Measurements from ENCODE around the gene EBPL.

- TF ChIP-seq, protein P1, sequence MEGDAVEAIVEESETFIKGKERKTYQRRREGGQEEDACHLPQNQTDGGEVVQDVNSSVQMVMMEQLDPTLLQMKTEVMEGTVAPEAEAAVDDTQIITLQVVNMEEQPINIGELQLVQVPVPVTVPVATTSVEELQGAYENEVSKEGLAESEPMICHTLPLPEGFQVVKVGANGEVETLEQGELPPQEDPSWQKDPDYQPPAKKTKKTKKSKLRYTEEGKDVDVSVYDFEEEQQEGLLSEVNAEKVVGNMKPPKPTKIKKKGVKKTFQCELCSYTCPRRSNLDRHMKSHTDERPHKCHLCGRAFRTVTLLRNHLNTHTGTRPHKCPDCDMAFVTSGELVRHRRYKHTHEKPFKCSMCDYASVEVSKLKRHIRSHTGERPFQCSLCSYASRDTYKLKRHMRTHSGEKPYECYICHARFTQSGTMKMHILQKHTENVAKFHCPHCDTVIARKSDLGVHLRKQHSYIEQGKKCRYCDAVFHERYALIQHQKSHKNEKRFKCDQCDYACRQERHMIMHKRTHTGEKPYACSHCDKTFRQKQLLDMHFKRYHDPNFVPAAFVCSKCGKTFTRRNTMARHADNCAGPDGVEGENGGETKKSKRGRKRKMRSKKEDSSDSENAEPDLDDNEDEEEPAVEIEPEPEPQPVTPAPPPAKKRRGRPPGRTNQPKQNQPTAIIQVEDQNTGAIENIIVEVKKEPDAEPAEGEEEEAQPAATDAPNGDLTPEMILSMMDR (IDR thresholded peaks at IDR 0.05), result no peak
- TF ChIP-seq POLR2A (IDR thresholded peaks at IDR 0.05) (no peak), EP300 (IDR thresholded peaks at IDR 0.05) (no peak)
These were observed 9.3 kb downstream of the EBPL start for GRCh38 chr13:49681842-49682435.
